ENCODE data around the gene TIMELESS.
"Not testable (repeated sequence)": the region's sequence is repeated elsewhere in the genome, so short reads cannot be mapped to it uniquely, and the experiment has no call there.

The TIMELESS gene

DNA sequence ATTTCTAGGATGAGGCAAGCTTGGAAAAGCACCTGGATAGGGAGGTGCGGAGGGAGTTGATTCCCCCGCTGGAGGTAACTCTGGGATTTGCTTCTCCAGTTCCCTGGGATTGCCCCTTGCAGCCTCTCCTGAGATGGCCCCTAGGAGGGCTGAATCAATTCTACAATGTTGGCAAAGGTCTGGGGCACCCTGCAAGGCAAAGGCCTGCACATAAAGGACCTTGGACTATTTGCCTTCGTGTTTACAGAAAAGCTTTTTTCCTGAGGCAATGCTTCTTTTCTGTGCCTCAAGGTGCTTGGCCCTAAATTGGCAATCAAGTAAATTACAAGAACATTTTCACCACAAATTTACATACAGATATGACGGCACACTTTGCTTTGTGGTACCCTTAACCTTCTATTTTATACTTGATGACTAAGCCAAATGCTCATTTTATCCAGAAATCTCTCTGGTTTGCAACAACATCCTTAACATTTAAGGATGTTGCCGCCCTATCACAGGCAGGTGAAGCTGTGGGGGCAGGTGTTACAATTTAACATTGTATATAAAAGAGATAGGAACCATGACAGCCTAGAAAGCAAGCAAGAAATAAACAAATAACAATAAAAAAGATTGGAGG lies 40.3 kb downstream of the TIMELESS start:
- H3K27me3 Mint-ChIP-seq: no peaks in the 10 kb centered on the region
- H3K4me3 Mint-ChIP-seq: no peak overlapping the region
- no peak for ATAC-seq (replicated peaks)
- H3K9me3 Mint-ChIP-seq: no peaks in the 10 kb centered on the region
- H3K36me3 Mint-ChIP-seq: peaks cover 11 to 15% of the 10 kb centered on the region in 2 donors
- H3K4me1 Mint-ChIP-seq: peaks cover 0 to 1% of the 10 kb centered on the region in 2 donors
- no peak for DNase-seq
- no peak overlapping the region for H3K27ac Mint-ChIP-seq

- not testable (repeated sequence) for H3K9me3 Mint-ChIP-seq; ATAC-seq (replicated peaks); DNase-seq; H3K27ac Mint-ChIP-seq; H3K4me3 Mint-ChIP-seq; H3K4me1 Mint-ChIP-seq; H3K36me3 Mint-ChIP-seq; H3K27me3 Mint-ChIP-seq
These were observed 45.0 kb downstream of the TIMELESS start for GRCh38 chr12:56404227-56404626.

GRCh38 chr12:56401612-56402011 lies 47.6 kb downstream of the TIMELESS start:
- H3K9me3 Mint-ChIP-seq: peaks cover 12 to 15% of the 10 kb centered on the region in 2 donors
- H3K36me3 Mint-ChIP-seq; H3K4me1 Mint-ChIP-seq; H3K27me3 Mint-ChIP-seq; H3K27ac Mint-ChIP-seq; H3K4me3 Mint-ChIP-seq; DNase-seq; ATAC-seq (replicated peaks): not testable (repeated sequence)

DNA sequence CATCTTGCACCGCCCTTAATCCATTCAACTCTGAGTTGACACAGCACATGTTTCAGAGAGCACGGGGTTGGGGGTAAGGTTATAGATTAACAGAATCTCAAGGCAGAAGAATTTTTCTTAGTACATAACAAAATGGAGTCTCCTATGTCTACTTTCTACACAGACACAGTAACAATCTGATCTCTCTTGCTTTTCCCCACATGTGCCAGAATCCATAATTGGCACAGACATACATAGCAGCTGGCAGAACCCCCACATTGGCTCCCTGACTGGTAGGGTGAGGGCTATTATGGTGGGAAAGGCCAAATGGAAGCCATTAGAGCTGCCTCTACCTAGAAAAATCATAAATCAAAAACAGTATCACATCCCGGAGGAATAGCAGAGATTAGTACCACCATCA lies 48.1 kb downstream of the TIMELESS start:
- H3K36me3 Mint-ChIP-seq; ATAC-seq (replicated peaks); DNase-seq; H3K4me1 Mint-ChIP-seq; H3K27ac Mint-ChIP-seq; H3K27me3 Mint-ChIP-seq; H3K4me3 Mint-ChIP-seq: not testable (repeated sequence)
- peaks cover 12 to 15% of the 10 kb centered on the region in 2 donors for H3K9me3 Mint-ChIP-seq

DNA sequence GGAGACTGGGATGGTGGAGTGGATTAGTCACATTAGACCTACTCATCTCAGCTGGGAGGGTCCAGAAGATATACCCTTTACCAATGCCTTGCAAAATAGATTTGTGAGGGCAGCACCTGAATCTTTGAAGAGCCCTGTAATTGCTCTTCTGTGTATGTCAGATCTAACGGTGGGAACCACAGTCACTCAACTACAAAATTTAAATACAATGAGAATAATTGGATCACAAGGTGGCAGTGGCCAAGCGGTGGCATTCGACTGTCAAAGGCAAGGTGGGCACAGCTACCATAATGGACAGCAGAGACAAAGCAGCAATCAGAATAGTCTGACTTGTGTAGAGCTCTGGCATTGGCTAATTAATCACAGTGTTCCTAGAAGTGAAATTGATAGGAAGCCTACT lies 49.8 kb downstream of the TIMELESS start:
- H3K9me3 Mint-ChIP-seq: peaks cover 12 to 15% of the 10 kb centered on the region in 2 donors
- not testable (repeated sequence) for H3K36me3 Mint-ChIP-seq; DNase-seq; H3K27me3 Mint-ChIP-seq; H3K27ac Mint-ChIP-seq; H3K4me3 Mint-ChIP-seq; H3K4me1 Mint-ChIP-seq; ATAC-seq (replicated peaks)

DNA sequence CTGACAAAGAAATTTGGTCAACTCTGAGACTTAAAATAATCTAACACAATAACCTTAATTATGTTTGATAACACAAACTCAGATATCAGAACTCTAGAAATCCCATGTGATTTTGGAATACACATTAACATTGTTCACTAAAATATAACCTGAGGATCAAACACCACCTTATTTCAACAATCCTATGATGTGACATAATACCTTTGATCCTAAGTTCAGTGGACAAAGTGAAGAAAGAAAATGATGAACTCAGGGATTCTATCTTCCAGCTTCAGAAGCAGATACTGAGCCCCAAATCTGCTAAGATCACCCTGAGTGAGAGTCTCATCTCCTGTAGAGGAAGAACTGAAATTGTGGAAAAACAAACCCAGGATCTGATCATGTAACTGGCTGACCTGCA lies 50.9 kb downstream of the TIMELESS start:
- Mint-ChIP-seq H3K9me3 (peaks cover 12 to 15% of the 10 kb centered on the region in 2 donors), H3K4me1 (no peaks in the 10 kb centered on the region), H3K27ac (no peak overlapping the region), H3K27me3 (no peaks in the 10 kb centered on the region), H3K36me3 (peaks cover 0 to 7% of the 10 kb centered on the region in 2 donors), H3K4me3 (no peak overlapping the region)
- ATAC-seq (replicated peaks) (no peak), DNase-seq (no peak)

GRCh38 chr12:56392331-56392730 lies 56.9 kb downstream of the TIMELESS start:
- no peak overlapping the region for H3K4me3 Mint-ChIP-seq
- H3K27ac Mint-ChIP-seq: no peak overlapping the region
- no peak for DNase-seq
- no peaks in the 10 kb centered on the region for H3K9me3 Mint-ChIP-seq
- no peak for ATAC-seq (replicated peaks)
- no peaks in the 10 kb centered on the region for H3K27me3 Mint-ChIP-seq
- H3K36me3 Mint-ChIP-seq: peaks cover 0 to 1% of the 10 kb centered on the region in 2 donors
- H3K4me1 Mint-ChIP-seq: no peaks in the 10 kb centered on the region

GRCh38 chr12:56391721-56392120 lies 57.5 kb downstream of the TIMELESS start:
- H3K27me3 Mint-ChIP-seq: no peaks in the 10 kb centered on the region
- H3K4me1 Mint-ChIP-seq: no peaks in the 10 kb centered on the region
- no peaks in the 10 kb centered on the region for H3K9me3 Mint-ChIP-seq
- no peak for DNase-seq
- no peak overlapping the region for H3K27ac Mint-ChIP-seq
- no peak overlapping the region for H3K4me3 Mint-ChIP-seq
- peaks cover 0 to 1% of the 10 kb centered on the region in 2 donors for H3K36me3 Mint-ChIP-seq
- no peak for ATAC-seq (replicated peaks)

GRCh38 chr12:56389412-56389811 lies 59.8 kb downstream of the TIMELESS start:
- ATAC-seq (replicated peaks): no peak
- H3K27me3 Mint-ChIP-seq: no peaks in the 10 kb centered on the region
- H3K27ac Mint-ChIP-seq: no peak overlapping the region
- H3K9me3 Mint-ChIP-seq: no peaks in the 10 kb centered on the region
- peaks cover 0 to 1% of the 10 kb centered on the region in 2 donors for H3K36me3 Mint-ChIP-seq
- no peaks in the 10 kb centered on the region for H3K4me1 Mint-ChIP-seq
- no peak overlapping the region for H3K4me3 Mint-ChIP-seq
- DNase-seq: no peak

- no peak for ATAC-seq (replicated peaks)
- Mint-ChIP-seq H3K36me3 (peaks cover 0 to 1% of the 10 kb centered on the region in 2 donors), H3K9me3 (no peaks in the 10 kb centered on the region), H3K27ac (no peak overlapping the region), H3K4me1 (no peaks in the 10 kb centered on the region), H3K4me3 (no peak overlapping the region), H3K27me3 (no peaks in the 10 kb centered on the region)
- DNase-seq: no peak
These were observed 62.0 kb downstream of the TIMELESS start for GRCh38 chr12:56387152-56387736.

DNA sequence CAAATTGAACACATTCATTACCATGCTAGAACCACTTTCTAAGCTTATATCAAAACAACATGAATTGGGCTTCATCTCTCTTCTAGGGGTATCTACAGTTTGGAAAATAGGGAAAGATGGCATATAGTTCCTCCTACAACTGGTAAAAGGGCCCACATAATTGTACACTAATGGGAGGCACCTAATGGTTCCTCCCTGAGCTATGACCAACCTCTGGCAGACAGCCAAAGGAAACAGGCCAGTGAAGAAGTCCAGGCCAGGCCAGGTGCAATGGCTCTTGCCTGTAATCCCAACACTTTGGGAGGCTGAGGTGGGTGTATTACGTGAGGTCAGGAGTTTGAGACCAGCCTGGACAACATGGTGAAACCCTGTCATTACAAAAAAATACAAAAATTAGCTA lies 63.4 kb downstream of the TIMELESS start:
- H3K4me1 Mint-ChIP-seq: no peaks in the 10 kb centered on the region
- H3K27me3 Mint-ChIP-seq: no peaks in the 10 kb centered on the region
- H3K9me3 Mint-ChIP-seq: no peaks in the 10 kb centered on the region
- no peak for ATAC-seq (replicated peaks)
- no peak overlapping the region for H3K4me3 Mint-ChIP-seq
- no peak overlapping the region for H3K27ac Mint-ChIP-seq
- no peaks in the 10 kb centered on the region for H3K36me3 Mint-ChIP-seq
- DNase-seq: no peak

- H3K36me3 Mint-ChIP-seq: no peaks in the 10 kb centered on the region
- H3K27me3 Mint-ChIP-seq: no peaks in the 10 kb centered on the region
- no peak overlapping the region for H3K27ac Mint-ChIP-seq
- H3K4me3 Mint-ChIP-seq: no peak overlapping the region
- no peaks in the 10 kb centered on the region for H3K9me3 Mint-ChIP-seq
- no peak for ATAC-seq (replicated peaks)
- no peak for DNase-seq
- H3K4me1 Mint-ChIP-seq: peaks cover 2 to 8% of the 10 kb centered on the region in 2 donors
These were observed 66.6 kb downstream of the TIMELESS start for GRCh38 chr12:56382611-56383010.

GRCh38 chr12:56377989-56378316 lies 71.3 kb downstream of the TIMELESS start:
- ATAC-seq (replicated peaks): no peak
- peak overlapping the region; percentile 62 for H3K27ac Mint-ChIP-seq
- H3K4me3 Mint-ChIP-seq: no peak overlapping the region
- DNase-seq: no peak
- H3K9me3 Mint-ChIP-seq: peaks cover 5 to 6% of the 10 kb centered on the region in 2 donors
- no peaks in the 10 kb centered on the region for H3K36me3 Mint-ChIP-seq
- no peaks in the 10 kb centered on the region for H3K27me3 Mint-ChIP-seq
- H3K4me1 Mint-ChIP-seq: peaks cover 20 to 47% of the 10 kb centered on the region in 2 donors

DNA sequence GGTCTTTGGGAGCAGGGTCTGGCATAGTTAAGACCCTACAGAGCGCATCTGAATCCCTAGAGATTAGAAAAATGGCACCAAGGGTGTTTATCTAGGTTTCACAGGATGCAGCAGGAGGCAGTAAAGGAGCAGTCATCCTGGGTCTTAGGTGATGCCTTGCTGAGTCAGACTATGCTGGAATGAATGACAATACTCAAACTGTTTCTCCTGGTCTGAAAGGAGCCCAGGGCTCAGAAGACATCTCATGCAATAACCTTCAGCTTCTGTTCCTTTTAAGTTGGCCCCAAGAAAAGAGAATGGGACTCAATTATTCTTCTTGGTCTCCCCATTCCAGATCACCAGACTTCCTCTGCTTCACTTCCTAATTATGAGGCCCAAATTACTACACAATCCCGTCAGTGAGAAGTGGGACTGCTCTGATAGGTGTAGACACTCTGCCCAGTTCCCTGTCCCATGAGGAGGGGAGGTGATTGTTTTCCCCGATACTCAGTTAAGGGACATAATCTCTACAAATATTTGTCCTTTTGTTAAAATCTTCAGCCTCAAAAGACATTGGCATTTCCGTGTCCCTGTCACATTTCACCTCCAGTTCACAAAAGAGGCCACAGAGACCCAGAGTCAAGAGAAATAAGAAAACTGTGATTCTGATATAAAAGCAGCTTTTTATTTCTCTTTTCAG lies 71.8 kb downstream of the TIMELESS start:
- Mint-ChIP-seq H3K4me1 (peaks cover 20 to 47% of the 10 kb centered on the region in 2 donors), H3K27me3 (no peaks in the 10 kb centered on the region), H3K9me3 (peaks cover 6% of the 10 kb centered on the region in 2 donors), H3K4me3 (no peak overlapping the region), H3K27ac (peak overlapping the region; percentile 90), H3K36me3 (no peaks in the 10 kb centered on the region)
- DNase-seq (no peak), ATAC-seq (replicated peaks) (peak in 1 of 2 donors; percentile 19)
